SU-DHL-6 (cell line): ENCODE results near the gene OGDH.
"Not testable (repeated sequence)": the region's sequence is repeated elsewhere in the genome, so short reads cannot be mapped to it uniquely, and the experiment has no call there.

Source experiments
- H2AFZ ChIP-seq: fragments of 200-600 bp; sonication (generic); 2 replicates; pipeline ENCODE4 v1.6.1; 2014; ENCODE audit warnings: low read depth, mild to moderate bottlenecking, moderate library complexity, mixed read lengths, antibody characterized with exemption, low read length; ENCODE audit not compliant: severe bottlenecking
- H3F3A ChIP-seq: fragments of 200-600 bp; shearing (Covaris generic); 2 replicates; pipeline ENCODE4 v1.6.0; 2016; ENCODE audit warnings: antibody characterized with exemption, mild to moderate bottlenecking; ENCODE audit not compliant: insufficient read depth
- H3K27ac ChIP-seq: fragments of 200-600 bp; sonication (generic); 2 replicates; pipeline ENCODE4 v1.5.1; 2016; ENCODE audit warnings: low read depth, mild to moderate bottlenecking, low read length, moderate library complexity, mixed read lengths
- H3K27me3 ChIP-seq: fragments of 200-600 bp; sonication (generic), shearing (Covaris generic); 2 replicates; pipeline ENCODE4 v1.6.0; 2014; ENCODE audit warnings: mild to moderate bottlenecking, low read length
- H3K36me3 ChIP-seq: fragments of 200-600 bp; sonication (generic); 2 replicates; pipeline ENCODE4 v1.6.1; 2014; ENCODE audit warnings: mild to moderate bottlenecking, low read length, mixed read lengths
- H3K4me2 ChIP-seq: fragments of 300-600, 200-600 bp; shearing (Covaris generic), sonication (generic); 2 replicates; pipeline ENCODE4 v1.6.0; 2014; ENCODE audit warnings: low read length, low read depth, mild to moderate bottlenecking; ENCODE audit not compliant: poor library complexity, severe bottlenecking
- H3K4me3 ChIP-seq: fragments of 200-600 bp; sonication (generic); 2 replicates; pipeline ENCODE4 v1.5.1; 2014; ENCODE audit warnings: antibody characterized with exemption, low read length, mild to moderate bottlenecking, mixed read lengths; ENCODE audit not compliant: insufficient read depth, poor library complexity, severe bottlenecking
- H3K79me2 ChIP-seq: fragments of 200-600 bp; sonication (generic); 2 replicates; pipeline ENCODE4 v1.6.1; 2014; ENCODE audit warnings: mild to moderate bottlenecking, low read length, moderate library complexity; ENCODE audit not compliant: insufficient read depth
- H3K9ac ChIP-seq: fragments of 200-600 bp; sonication (generic); 2 replicates; pipeline ENCODE4 v1.7.0; 2014; ENCODE audit warnings: mild to moderate bottlenecking, low read length
- H3K9me2 ChIP-seq: fragments of 200-600 bp; sonication (generic); replicated peaks from 2 replicates; pipeline ENCODE4 v1.6.1; 2014; ENCODE audit warnings: low read length; ENCODE audit not compliant: insufficient read depth
- H3K9me3 ChIP-seq: fragments of 200-600 bp; sonication (generic); 2 replicates; pipeline ENCODE4 v1.6.1; 2014; ENCODE audit warnings: low read length, mixed read lengths; ENCODE audit not compliant: insufficient read depth
- H4K20me1 ChIP-seq: fragments of 200-600 bp; sonication (generic); 2 replicates; pipeline ENCODE4 v1.6.1; 2014; ENCODE audit warnings: low read depth, mild to moderate bottlenecking, antibody characterized with exemption, low read length, moderate library complexity, mixed read lengths
- CTCF ChIP-seq: fragments of 200-600 bp; sonication (generic); IDR thresholded peaks from one replicate; pipeline ENCODE4 v1.5.1; 2017; ENCODE audit warnings: antibody characterized with exemption, mild to moderate bottlenecking, low read length, moderate library complexity; ENCODE audit not compliant: insufficient read depth, poor library complexity, severe bottlenecking
- EZH2phosphoT487 ChIP-seq: fragments of 200-600 bp; sonication (generic), shearing (Covaris generic); conservative IDR thresholded peaks from 2 replicates; pipeline ENCODE4 v1.6.1; 2018; ENCODE audit warnings: mild to moderate bottlenecking, antibody characterized with exemption, low read length, moderate library complexity, mixed read lengths

Gene OGDH

GRCh38 chr7:44697136-44698045 lies 91.0 kb downstream of the OGDH start:
- no peak for TF ChIP-seq EZH2phosphoT487
- no peak for TF ChIP-seq CTCF
- Histone ChIP-seq H4K20me1 (no peaks in the 10 kb centered on the region), H3K9me2 (no peaks in the 10 kb centered on the region), H3K4me3 (no peak overlapping the region), H3K79me2 (no peaks in the 10 kb centered on the region), H3K4me2 (no peak overlapping the region), H3F3A (no peaks in the 10 kb centered on the region), H3K36me3 (peaks cover 9% of the 10 kb centered on the region; the same call in 1 of the 2 replicates), H3K27me3 (no peaks in the 10 kb centered on the region), H3K27ac (no peak overlapping the region), H2AFZ (no peak overlapping the region), H3K9me3 (no peaks in the 10 kb centered on the region), H3K9ac (no peak overlapping the region)

- H3K36me3 ChIP-seq: peaks cover 9% of the 10 kb centered on the region; the same call in 1 of the 2 replicates
- TF ChIP-seq EZH2phosphoT487 (no peak), CTCF (no peak)
- no peaks in the 10 kb centered on the region for H3K27me3 ChIP-seq
- no peak overlapping the region for H3K9ac ChIP-seq
- no peaks in the 10 kb centered on the region for H3F3A ChIP-seq
- H3K4me2 ChIP-seq: no peak overlapping the region
- H3K9me3 ChIP-seq: no peaks in the 10 kb centered on the region
- no peak overlapping the region for H2AFZ ChIP-seq
- no peaks in the 10 kb centered on the region for H3K79me2 ChIP-seq
- no peak overlapping the region for H3K4me3 ChIP-seq
- H3K27ac ChIP-seq: no peak overlapping the region
- no peaks in the 10 kb centered on the region for H4K20me1 ChIP-seq
- no peaks in the 10 kb centered on the region for H3K9me2 ChIP-seq
Observed at GRCh38 chr7:44698046-44698580, 91.7 kb downstream of the OGDH start.

GRCh38 chr7:44699598-44699997 lies 93.2 kb downstream of the OGDH start:
- not testable (repeated sequence) for H3F3A ChIP-seq, H3K27ac ChIP-seq, H3K4me3 ChIP-seq, H4K20me1 ChIP-seq, H3K9ac ChIP-seq, H3K36me3 ChIP-seq, H3K9me3 ChIP-seq, H3K27me3 ChIP-seq, H2AFZ ChIP-seq, H3K9me2 ChIP-seq, H3K4me2 ChIP-seq, H3K79me2 ChIP-seq

GRCh38 chr7:44700322-44700721 lies 93.9 kb downstream of the OGDH start:
- Histone ChIP-seq H3K9ac (no peak overlapping the region), H3K79me2 (no peaks in the 10 kb centered on the region), H2AFZ (no peak overlapping the region), H4K20me1 (no peaks in the 10 kb centered on the region), H3K36me3 (peaks cover 6% of the 10 kb centered on the region; the same call in 1 of the 2 replicates), H3F3A (no peaks in the 10 kb centered on the region), H3K27ac (no peak overlapping the region), H3K4me3 (no peak overlapping the region), H3K4me2 (no peak overlapping the region), H3K9me3 (no peaks in the 10 kb centered on the region), H3K9me2 (no peaks in the 10 kb centered on the region), H3K27me3 (no peaks in the 10 kb centered on the region)
- TF ChIP-seq CTCF: no peak
- no peak for TF ChIP-seq EZH2phosphoT487

GRCh38 chr7:44703391-44703790 lies 97.0 kb downstream of the OGDH start:
- H3K9ac ChIP-seq, H3K9me2 ChIP-seq, H3K4me2 ChIP-seq, H3F3A ChIP-seq, H3K4me3 ChIP-seq, H3K9me3 ChIP-seq, H3K27ac ChIP-seq, H3K27me3 ChIP-seq, H4K20me1 ChIP-seq, H3K36me3 ChIP-seq, H2AFZ ChIP-seq, H3K79me2 ChIP-seq: not testable (repeated sequence)
